WTC11 (cell line): ENCODE data around the gene MEAK7. TPM values are rescaled to one million over a fixed set of nuclear protein-coding genes. Genes with fewer than 3 reads are reported as not detected.

ENCODE experiments used
- ATAC-seq: fragments of 200-7000 bp; cut with Tn5 transposase; 2 replicates; pipeline ENCODE4 v1.10.0; 2021; ENCODE audit warnings: mild to moderate bottlenecking, moderate library complexity
- CTCF ChIA-PET: fragments of 300-600 bp; sonication (Branson Sonifier 250); formaldehyde crosslinking; loops from one replicate; lab custom pipeline; 2021; ENCODE audit warnings: antibody characterized with exemption; lab: Charles Lee
- POLR2A ChIA-PET: fragments of 350-600 bp; sonication (Branson Sonifier 250); formaldehyde crosslinking; loops from one replicate; lab custom pipeline; 2021; ENCODE audit warnings: antibody characterized with exemption; lab: Charles Lee
- DNase-seq: peaks from one replicate; pipeline ENCODE4 v3.0.0; 2021; ENCODE audit warnings: low spot score
- H3K27ac Mint-ChIP-seq: 2 replicates; pipeline ENCODE4 v1.8.0; 2021; ENCODE audit warnings: mixed read lengths
- H3K27me3 Mint-ChIP-seq: 2 replicates; pipeline ENCODE4 v1.8.0; 2021; ENCODE audit warnings: low read depth, mild to moderate bottlenecking, moderate library complexity, mixed read lengths
- H3K36me3 Mint-ChIP-seq: 2 replicates; pipeline ENCODE4 v1.8.0; 2021; ENCODE audit warnings: mixed read lengths
- H3K4me1 Mint-ChIP-seq: 2 replicates; pipeline ENCODE4 v1.8.0; 2022; ENCODE audit warnings: mixed read lengths
- H3K4me3 Mint-ChIP-seq: 2 replicates; pipeline ENCODE4 v1.8.0; 2021; ENCODE audit warnings: mild to moderate bottlenecking, moderate library complexity, mixed read lengths
- H3K9me3 Mint-ChIP-seq: 2 replicates; pipeline ENCODE4 v1.8.0; 2021; ENCODE audit warnings: mixed read lengths
- AFF4 ChIP-seq: sonication (generic); formaldehyde crosslinking; IDR thresholded peaks from 2 replicates; pipeline ENCODE4 v1.8.1; 2023; ENCODE audit warnings: mild to moderate bottlenecking, missing genetic modification reagents, borderline replicate concordance
- AR ChIP-seq: fragments of 250-450 bp; sonication (Bioruptor Pico); IDR thresholded peaks from 2 replicates; pipeline ENCODE4 v1.9.0; 2021; ENCODE audit warnings: mild to moderate bottlenecking
- ATF3 ChIP-seq: sonication (generic); formaldehyde crosslinking; conservative IDR thresholded peaks from 2 replicates; pipeline ENCODE4 v1.8.1; 2022; ENCODE audit warnings: mild to moderate bottlenecking, missing genetic modification reagents
- ATF6 ChIP-seq: sonication (generic); formaldehyde crosslinking; IDR thresholded peaks from 2 replicates; pipeline ENCODE4 v1.8.1; 2023; ENCODE audit warnings: mild to moderate bottlenecking, missing genetic modification reagents
- EMX1 ChIP-seq: fragments of 250-450 bp; sonication (Bioruptor Pico); IDR thresholded peaks from 2 replicates; pipeline ENCODE4 v1.8.0; 2021; ENCODE audit warnings: mild to moderate bottlenecking
- ETV6 ChIP-seq: sonication (generic); formaldehyde crosslinking; IDR thresholded peaks from 2 replicates; pipeline ENCODE4 v1.8.1; 2022; ENCODE audit warnings: mild to moderate bottlenecking, missing genetic modification reagents
- FOXP1 ChIP-seq: sonication (generic); formaldehyde crosslinking; IDR thresholded peaks from 2 replicates; pipeline ENCODE4 v1.8.0; 2022; ENCODE audit warnings: missing genetic modification reagents, mild to moderate bottlenecking, moderate library complexity, borderline replicate concordance
- HMGA2 ChIP-seq: fragments of 250-450 bp; sonication (Bioruptor Pico); IDR thresholded peaks from 2 replicates; pipeline ENCODE4 v1.4.0; 2021; ENCODE audit warnings: mild to moderate bottlenecking, moderate library complexity
- JUN ChIP-seq: sonication (generic); formaldehyde crosslinking; IDR thresholded peaks from 2 replicates; pipeline ENCODE4 v1.8.0; 2023; ENCODE audit warnings: mild to moderate bottlenecking, missing genetic modification reagents
- KAT7 ChIP-seq: sonication (generic); formaldehyde crosslinking; IDR thresholded peaks from 2 replicates; pipeline ENCODE4 v1.8.1; 2023; ENCODE audit warnings: missing genetic modification reagents, mild to moderate bottlenecking, borderline replicate concordance
- NFATC4 ChIP-seq: fragments of 250-450 bp; sonication (Bioruptor Pico); IDR thresholded peaks from 2 replicates; pipeline ENCODE4 v1.9.0; 2021; ENCODE audit warnings: mild to moderate bottlenecking
- PREB ChIP-seq: sonication (generic); formaldehyde crosslinking; IDR thresholded peaks from 2 replicates; pipeline ENCODE4 v1.8.1; 2022; ENCODE audit warnings: mild to moderate bottlenecking, missing genetic modification reagents, moderate library complexity, borderline replicate concordance
- RELA ChIP-seq: sonication (generic); formaldehyde crosslinking; IDR thresholded peaks from 2 replicates; pipeline ENCODE4 v1.8.1; 2022; ENCODE audit warnings: missing genetic modification reagents, mild to moderate bottlenecking, borderline replicate concordance
- SMAD3 ChIP-seq: sonication (generic); formaldehyde crosslinking; IDR thresholded peaks from 2 replicates; pipeline ENCODE4 v1.8.0; 2022; ENCODE audit warnings: missing genetic modification reagents, mild to moderate bottlenecking, borderline replicate concordance
- USF1 ChIP-seq: sonication (generic); formaldehyde crosslinking; IDR thresholded peaks from 2 replicates; pipeline ENCODE4 v1.8.0; 2022; ENCODE audit warnings: mild to moderate bottlenecking, missing genetic modification reagents
- ZNF263 ChIP-seq: sonication (generic); formaldehyde crosslinking; IDR thresholded peaks from 2 replicates; pipeline ENCODE4 v1.8.1; 2022; ENCODE audit warnings: low read depth, mild to moderate bottlenecking, moderate library complexity, missing genetic modification reagents
- ZNF512 ChIP-seq: sonication (generic); formaldehyde crosslinking; IDR thresholded peaks from 2 replicates; pipeline ENCODE4 v1.8.1; 2022; ENCODE audit warnings: missing genetic modification reagents, borderline replicate concordance
- total RNA-seq: library from RNA; stranded (reverse); gene quantifications from 3 replicates; pipeline ENCODE4 v1.2.3, GENCODE V29; 2021

The MEAK7 gene
- total RNA-seq, 1 experiment from 2014 or later, result 14.4 TPM

GRCh38 chr16:84483882-84484565, 20.4 kb downstream of the MEAK7 start:
- CTCF ChIA-PET, result interaction anchor here (0.8 to 1.9 kb wide), 7 partner anchors 116 to 527 kb away, joined by 3 to 9 read pairs (median 3); partner anchors contain the start of gene ATP2C2

More at GRCh38 chr16:84483882-84484565, 20.4 kb downstream of the MEAK7 start:
- Mint-ChIP-seq H3K9me3 (no peaks in the 10 kb centered on the region), H3K27ac (no peak overlapping the region; the same call in 1 of the 2 replicates)
- POLR2A ChIA-PET, result no interaction called here
- no peak for TF ChIP-seq ATF3
- no peak for TF ChIP-seq HMGA2
- no peak for TF ChIP-seq NFATC4 (CRISPR knock-in tag)
- TF ChIP-seq ZNF263 (CRISPR knock-in tag), result no peak
- TF ChIP-seq FOXP1 (CRISPR knock-in tag), result no peak
- TF ChIP-seq ATF6, result no peak
- TF ChIP-seq ZNF512 (CRISPR knock-in tag), result no peak
- TF ChIP-seq KAT7, result no peak
- no peak for TF ChIP-seq RELA (CRISPR knock-in tag)
- TF ChIP-seq ETV6 (CRISPR knock-in tag), result no peak
- no peak for TF ChIP-seq AR (CRISPR knock-in tag)
- TF ChIP-seq USF1 (CRISPR knock-in tag), result no peak
- no peak for TF ChIP-seq SMAD3 (CRISPR knock-in tag)
- no peak for TF ChIP-seq AFF4 (CRISPR knock-in tag)
- no peak for TF ChIP-seq EMX1 (CRISPR knock-in tag)
- TF ChIP-seq PREB, result no peak
- no peak for TF ChIP-seq JUN (CRISPR knock-in tag)
- TF ChIP-seq, all 79 proteins: peak for 0
- peaks cover 9% of the 10 kb centered on the region; the same call in 1 of the 2 replicates for H3K36me3 Mint-ChIP-seq
- DNase-seq, result no peak
- no peaks in the 10 kb centered on the region for H3K27me3 Mint-ChIP-seq
- H3K4me1 Mint-ChIP-seq, result no peaks in the 10 kb centered on the region
- H3K4me3 Mint-ChIP-seq, result no peak overlapping the region
- ATAC-seq, result no peak
